Cerebellar nuclear complex (tissue), 1 donor: ENCODE results near the gene ZFP91.
"Not testable (repeated sequence)": the region's sequence is repeated elsewhere in the genome, so short reads cannot be mapped to it uniquely, and the experiment has no call there.

Source experiments
- DNase-seq, 2 experiments: peaks; one replicate each; lab custom pipeline; 2025; lab: John Stamatoyannopoulos, UW

The ZFP91 gene, protein sequence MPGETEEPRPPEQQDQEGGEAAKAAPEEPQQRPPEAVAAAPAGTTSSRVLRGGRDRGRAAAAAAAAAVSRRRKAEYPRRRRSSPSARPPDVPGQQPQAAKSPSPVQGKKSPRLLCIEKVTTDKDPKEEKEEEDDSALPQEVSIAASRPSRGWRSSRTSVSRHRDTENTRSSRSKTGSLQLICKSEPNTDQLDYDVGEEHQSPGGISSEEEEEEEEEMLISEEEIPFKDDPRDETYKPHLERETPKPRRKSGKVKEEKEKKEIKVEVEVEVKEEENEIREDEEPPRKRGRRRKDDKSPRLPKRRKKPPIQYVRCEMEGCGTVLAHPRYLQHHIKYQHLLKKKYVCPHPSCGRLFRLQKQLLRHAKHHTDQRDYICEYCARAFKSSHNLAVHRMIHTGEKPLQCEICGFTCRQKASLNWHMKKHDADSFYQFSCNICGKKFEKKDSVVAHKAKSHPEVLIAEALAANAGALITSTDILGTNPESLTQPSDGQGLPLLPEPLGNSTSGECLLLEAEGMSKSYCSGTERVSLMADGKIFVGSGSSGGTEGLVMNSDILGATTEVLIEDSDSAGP

DNA sequence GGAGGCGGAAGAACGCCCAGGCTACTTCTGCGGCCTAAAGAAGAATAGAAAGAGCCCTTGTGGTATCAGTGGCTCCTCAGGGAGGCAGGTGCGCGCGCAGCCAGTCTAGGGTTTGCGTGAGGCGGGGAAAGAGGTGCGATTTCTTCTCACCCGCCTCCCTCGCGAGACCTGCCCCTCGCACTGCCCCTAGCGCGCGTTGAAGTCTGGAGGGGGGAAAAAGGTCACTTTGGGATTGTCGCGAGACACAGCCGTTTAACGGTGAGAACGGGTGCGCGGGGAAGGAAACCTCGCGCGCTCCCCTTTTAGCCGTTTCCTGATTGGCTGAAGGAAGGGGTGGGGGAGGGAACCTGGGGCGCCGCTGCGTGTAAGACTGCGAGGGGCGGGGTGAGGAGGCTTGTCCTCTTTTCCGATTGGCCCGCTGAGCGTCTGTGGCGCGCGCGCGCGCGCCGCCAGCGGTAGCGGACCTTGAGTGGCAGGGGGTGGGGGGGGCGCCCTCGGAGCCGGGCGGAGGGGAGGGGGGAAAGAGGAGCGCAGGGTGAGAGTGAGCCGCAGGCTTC is at the start of gene ZFP91:
Gene ZFP91, plus strand, starts transcription at position 429 of the 557 bp plus-strand sequence. CDS start 219 bp downstream, outside the sequence.
- peak; percentile 69 to 80 for DNase-seq

DNA sequence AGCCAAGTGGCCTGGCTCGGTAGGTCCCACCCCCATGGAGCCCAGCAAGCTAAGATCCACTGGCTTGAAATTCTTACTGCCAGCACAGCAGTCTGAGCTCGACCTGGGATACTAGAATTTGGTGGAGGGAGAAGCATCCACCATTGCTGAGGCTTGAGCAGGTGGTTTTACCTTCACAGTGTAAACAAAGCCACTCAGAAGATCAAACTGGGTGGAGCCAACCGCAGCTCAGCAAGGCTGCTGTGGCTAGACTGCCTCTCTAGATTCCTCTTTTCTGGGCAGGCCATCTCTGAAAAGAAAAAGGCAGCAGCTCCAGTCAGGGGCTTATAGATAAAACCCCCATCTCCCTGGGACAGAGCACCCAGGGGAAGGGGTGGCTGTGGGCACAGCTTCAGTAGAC is 48.6 kb upstream of the ZFP91 start:
- DNase-seq = no peak

DNA sequence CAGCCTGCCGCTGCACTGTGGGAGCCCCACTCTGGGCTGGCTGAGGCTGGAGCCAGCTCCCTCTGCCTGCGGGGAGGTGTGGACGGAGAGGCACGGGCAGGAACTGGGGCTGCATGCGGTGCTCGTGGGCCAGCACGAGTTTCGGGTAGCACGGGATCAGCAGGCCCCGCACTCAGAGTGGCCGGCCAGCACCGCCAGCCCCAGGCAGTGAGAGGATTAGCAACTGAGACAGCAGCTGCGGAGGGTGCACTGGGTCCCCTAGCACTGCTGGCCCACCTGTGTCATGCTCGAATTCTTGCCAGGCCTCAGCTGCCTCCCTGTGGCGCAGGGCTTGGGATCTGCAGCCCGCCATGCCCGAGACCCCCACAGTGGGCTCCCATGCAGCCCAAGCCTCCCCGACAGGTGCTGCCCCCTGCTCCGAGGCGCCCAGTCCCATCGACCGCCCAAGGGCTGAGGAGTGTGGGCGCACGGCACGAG is 47.0 kb upstream of the ZFP91 start:
- no peak for DNase-seq

DNA sequence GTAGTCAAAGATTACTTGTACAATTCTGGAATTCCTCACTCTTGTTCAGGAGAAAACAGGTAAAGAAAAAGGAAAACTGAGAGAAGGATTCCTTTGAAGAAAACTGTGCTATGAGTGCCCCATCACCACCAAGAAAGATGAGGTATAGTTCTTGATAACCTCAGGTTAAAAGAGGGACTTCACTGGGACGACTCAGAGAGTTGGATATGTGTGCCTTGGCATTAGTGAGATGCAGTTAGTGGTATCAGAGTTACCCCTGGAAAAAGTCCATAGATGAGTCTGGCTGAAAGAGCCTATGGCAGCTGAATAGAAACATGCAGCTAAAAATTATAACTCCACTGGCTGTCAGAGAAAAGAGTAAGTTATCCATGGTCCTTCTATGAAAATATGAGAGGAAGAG is 32.0 kb upstream of the ZFP91 start:
- DNase-seq = no peak

DNA sequence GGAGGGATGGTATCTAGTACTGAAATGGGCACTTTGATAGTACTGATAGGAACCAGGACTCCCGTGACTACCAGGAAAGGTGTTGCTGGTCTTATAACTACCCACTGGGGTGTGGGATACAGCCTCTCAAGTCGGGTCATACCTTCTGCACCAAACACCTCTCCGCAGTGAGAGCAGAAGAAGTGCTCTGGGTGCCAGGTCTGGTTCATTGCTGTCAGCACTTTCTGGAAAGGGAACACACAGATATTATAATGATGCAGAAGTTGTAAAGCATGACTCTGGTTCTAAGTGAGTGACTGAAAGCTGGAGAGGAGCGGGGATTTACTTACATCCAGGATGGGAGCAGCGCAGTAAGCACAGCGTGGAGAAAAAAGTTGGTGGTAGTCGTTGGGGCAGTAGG is 29.2 kb upstream of the ZFP91 start:
- DNase-seq = no peak

DNA sequence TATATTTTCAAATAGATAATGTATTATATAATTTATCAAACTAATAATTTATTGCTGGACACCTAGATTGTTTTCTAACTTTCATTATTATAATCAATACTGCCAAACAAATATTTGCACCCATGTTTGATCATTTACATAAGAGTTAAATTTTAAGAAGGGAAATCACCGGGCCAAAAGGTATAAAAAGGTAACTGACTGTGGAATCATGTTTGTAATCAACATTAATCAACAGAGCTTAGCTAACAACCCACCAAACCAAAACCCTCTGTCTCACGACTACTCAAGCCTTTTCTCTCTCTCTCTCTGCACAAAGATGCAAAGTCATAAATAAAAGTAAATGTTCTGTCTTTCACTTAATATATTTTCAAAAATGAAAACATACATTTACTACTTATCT is 18.0 kb upstream of the ZFP91 start:
- DNase-seq = no peak

DNA sequence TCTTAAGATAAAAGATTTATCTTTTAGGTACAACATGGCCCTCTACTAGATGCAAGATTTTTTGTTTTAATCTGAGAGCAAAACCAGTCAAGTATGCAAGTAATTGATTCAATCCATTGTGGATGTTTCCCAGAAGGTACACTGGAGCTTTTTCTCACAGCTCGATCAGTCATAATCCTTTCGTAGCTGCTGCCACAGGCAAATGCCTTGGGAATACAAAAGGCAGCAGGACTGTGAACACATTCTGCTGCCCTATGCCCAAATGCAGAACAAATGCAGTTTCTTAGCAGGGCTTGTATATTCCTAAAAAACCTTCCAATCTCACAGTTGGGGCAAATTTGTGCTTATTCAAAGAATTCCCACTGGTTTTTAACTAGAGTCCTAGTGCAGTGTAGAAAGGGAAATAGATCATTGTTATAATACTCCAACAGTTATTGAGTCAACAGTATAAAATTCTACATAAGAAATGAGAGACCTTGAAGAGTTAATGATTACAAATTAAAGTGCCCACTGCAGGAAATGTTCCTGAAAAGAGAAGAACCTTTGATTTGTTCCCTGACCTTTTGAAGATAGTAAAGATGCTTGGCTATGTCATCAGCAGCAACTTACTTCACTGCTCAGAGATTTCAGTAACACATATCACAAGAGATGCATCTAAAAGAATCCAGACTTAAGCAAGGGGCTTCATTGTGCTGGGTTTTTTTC is 17.3 kb upstream of the ZFP91 start:
- no peak for DNase-seq

DNA sequence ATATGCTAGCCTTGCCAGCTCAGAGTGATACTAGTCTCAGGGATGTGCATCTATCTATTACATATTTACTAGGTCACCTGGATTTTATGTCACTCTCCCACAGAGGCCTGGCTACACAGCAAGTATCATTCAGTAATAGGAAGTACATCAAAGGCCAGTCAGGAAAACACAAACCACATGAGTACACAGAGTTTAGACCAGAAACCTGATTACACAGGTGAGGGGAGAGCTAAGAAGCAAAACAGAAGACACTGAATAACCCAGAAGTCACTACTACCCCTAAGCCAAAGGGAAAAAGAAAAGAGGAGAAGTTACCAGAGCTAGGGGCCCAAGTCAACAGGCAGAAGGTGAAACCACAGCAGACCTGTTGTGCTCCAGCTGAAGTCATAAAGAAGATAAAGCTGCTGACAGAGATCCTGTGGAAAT is 16.5 kb upstream of the ZFP91 start:
- DNase-seq = no peak

DNA sequence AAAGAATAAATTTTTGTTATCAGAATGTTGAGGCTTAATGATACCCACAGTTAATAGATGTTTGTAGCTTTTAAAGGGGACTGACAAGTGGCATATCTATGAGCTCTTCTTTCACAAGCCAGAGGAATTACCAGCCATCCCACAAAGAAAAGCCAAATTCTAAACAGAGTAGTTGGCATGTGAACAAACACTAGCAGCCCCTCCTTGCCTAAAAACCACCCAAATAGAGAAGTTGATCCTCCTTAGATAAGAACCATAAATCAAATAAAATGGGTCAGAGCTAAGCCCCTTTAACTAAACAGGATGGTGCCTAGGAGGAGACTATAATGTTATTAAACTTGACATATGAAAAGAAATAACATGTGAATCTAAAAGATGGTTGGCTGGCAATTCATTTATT is 14.6 kb upstream of the ZFP91 start:
- no peak for DNase-seq

DNA sequence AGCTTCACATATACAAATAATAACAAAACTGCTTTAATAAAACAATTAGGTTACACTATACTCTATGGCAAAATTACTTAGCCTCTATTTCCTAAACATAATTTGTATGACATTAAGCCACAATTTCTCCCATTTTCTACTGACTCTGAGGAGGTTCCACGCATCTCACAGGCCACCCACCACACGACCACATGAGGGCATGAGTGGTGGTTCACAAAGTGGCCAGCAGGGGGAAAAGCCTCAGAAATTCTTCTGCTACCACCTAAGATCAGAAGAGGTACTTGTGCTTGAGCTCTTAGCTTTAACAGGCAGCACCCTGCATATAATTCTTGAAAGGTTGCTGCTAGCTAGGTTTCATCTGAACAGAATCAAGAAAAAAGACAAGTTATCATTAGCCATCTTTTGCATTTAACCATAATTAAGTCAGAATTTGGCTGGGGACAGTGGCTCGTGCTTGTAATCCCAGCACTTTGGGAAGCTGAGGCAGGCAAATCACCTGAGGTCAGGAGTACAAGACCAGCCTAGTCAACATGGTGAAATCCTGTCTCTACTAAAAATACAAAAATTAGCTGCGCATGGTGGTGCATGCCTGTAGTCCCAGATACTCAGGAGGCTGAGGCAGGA is 10.9 kb upstream of the ZFP91 start:
- no peak for DNase-seq

DNA sequence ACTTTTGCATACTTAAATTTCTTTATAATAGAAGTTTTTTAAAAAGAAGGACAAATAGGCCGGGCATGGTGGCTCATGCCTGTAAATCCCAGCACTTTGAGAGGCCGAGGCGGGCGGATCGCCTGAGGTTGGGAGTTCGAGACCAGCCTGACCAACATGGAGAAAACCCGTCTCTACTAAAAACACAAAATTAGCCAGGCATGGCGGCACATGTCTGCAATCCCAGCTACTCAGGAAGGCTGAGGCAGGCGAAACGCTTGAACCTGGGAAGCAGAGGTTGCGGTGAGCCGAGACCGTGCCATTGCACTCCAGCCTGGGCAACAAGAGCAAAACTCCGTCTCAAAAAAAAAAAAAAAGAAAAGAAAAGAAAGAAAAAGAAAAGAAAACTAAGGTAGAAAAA is 6.0 kb upstream of the ZFP91 start:
- DNase-seq = not testable (repeated sequence)

DNA sequence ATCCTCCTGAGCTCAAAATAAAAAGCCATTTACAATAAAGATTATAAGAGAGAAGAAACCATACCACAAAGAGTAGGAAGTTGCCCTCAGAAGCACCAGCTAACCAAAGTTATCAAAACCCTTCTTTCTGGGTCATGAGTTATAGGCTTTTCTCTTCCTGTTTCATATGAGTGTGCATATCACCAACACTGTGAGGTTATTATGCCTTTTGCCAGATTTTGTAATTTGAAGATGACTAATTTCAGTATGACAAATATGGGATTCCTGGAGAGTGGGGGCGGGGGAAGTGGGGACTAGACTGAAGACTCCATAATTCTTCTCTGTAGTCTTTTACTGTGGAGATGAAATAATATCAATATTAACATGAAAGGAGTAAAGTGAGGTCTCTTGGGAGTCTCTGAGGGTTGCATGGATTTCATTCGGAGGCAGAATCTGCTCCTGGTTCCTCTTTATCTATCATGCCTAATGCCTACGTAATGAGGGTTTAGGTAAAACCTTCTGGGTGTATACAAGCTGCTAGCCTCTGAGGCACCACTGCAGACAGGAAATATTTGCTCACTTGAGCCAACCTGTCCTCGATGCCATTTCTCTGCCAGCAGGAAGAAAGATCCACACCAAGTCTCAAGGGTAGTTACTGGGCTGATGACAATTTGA is 5.3 kb upstream of the ZFP91 start:
- DNase-seq = no peak

DNA sequence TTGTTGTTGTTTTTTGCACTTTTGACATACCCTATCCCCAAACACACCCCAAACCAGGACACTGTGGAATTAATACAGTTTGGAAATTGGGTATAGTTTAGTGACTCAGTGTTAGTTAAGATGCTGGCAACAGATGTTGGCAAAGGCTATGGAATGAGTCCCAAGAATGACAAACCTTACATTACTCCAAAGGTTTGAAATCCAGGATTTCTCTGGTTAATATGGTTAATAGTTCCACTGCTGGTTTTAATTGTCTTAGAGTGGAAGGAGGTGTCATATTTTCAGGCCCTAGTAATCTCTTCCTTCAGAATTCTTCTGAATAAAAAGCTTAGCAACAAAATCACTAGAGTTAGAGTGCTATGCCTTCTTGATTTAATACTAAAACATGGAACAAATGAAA is 4.0 kb upstream of the ZFP91 start:
- DNase-seq = no peak

DNA sequence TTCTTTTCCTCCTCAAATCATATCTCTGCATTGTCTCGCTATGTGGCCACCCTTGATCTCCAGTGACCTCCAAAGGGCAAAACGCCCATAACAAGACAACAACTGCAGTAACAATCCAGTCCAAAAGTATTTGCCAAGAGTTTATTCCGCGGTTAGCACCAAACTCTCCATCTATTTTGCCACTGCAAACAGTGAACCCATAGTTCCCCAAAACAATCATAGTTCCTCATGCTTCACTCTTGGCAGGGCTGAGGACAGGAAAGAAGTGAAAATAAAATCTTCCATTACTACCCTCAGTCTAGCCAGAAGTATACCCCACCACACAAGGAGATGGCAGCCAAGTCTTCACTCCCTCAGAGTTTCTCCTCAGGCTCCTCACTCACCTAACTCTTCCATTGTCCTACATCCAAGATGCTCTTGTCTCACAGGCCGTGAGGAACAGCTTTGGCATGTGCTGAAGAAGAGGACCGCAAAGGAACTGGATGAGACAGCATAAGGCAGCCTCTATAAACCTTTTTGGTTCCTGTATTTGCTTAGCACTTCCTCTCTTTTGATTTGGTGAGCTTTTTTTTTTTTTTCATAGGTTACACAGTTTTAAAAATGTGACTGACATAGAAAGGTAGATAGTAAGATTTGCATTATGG is 3.4 kb upstream of the ZFP91 start, which contains the start of gene LPXN:
Gene LPXN, minus strand, starts transcription at position 480 of the 644 bp plus-strand sequence. Its CDS starts 84 bp downstream, at position 396.
- no peak for DNase-seq

DNA sequence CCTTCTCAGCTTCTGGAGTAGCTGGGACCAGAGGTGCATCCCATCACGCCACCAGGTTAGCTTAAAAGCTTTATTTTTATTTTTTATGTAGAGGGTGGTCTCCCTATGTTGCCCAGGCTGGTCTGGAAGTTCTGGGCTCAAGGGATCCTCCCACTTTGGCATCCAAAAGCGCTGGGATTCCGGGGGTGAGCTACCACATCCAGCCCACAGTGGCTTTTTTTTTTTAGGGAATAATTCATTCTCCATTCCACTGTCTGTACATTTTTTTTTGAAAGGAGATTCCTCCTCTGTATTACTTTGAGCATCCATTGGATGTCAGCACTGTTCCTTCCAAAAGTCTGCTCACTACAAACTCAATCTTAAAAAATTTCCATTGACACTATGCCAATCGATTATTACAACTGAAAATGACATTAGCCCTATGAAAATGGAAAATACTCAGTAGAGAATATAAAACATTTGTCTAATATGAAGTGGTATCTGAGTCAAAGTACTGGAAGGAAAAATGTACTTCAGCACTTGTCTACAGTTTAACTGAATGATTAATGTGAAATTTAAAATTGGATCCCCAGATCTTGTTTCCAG is 1.9 kb upstream of the ZFP91 start:
- no peak for DNase-seq

DNA sequence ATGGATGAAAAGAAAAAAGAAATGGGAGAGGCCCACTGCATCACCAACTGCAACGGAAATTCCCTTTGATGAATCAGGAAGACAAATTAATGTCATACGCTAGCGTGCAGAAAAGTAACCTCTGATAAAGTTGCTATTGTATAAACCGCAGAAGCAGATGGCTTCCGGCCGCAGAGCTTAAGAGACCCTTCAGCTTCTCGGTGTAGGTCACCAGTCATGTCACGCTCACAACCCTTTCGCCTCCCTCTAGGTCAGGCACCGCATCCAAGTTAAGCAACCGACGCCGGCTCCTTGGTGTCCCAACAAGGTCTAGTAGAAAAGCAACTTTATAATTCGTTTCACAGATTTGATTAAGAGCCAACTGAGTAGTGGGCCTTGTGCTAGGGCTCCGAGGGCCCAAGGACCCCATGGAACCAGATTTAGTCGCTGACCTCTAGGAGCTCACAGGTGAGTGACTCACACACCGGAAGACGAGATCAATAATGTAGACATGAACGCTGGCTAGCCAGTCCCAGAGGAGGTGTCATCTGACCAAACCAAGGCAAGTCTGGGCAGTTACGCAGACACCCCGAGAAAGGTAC is 1.2 kb upstream of the ZFP91 start:
- peak in 1 of 2 experiments; percentile 55 for DNase-seq

DNA sequence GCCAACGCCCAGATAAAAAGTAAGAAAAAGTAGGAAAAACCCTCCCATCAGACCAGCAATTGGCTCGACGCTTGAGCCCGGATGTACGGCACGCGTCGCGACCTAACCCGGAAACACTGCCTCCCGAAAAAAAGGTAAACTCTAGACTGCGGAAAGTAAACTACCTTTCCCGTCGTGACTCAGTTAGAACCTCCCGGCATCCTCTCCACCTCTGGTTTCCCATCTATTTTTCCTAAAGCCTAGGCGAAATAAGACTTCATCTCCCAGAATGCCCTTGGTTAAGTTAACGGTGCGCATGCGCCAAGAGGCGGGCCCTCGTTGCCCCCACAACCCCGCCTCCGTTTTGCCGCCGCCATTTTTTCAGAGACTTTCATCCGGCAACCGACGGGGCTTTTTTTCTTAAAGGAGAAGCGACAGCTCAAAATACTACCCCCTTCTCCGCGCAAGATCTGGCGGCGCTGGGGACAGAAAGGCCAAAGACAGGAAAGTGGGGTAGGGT is 678 bp upstream of the ZFP91 start:
- DNase-seq = peak; percentile 88 to 96

DNA sequence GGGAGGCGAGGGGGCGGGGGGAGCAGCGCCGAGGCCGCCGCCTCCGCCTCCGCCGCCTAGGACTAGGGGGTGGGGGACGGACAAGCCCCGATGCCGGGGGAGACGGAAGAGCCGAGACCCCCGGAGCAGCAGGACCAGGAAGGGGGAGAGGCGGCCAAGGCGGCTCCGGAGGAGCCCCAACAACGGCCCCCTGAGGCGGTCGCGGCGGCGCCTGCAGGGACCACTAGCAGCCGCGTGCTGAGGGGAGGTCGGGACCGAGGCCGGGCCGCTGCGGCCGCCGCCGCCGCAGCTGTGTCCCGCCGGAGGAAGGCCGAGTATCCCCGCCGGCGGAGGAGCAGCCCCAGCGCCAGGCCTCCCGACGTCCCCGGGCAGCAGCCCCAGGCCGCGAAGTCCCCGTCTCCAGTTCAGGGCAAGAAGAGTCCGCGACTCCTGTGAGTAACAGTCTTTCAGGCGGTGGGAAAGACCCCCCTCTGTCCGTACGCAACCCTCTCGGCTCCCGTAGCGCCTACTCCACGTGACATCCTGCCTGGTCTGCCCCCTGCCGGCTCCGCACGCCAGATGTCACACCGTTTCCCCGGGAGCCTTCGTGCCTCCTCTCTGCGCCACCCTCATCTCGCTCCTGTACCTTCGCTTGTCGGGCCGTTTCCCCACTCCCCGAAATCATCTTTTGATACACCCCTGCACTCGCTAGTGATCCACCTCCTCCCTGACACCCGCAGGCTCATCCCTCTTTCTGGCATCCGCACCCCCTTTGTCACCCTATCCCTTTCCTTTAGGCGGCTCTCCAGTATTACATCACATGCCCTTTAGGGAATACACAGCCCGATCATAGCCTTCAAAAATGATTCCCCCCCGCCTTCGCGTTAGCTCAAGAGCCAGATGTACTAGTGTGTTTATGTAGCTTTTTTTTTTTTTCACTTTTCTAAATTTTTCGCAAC is 598 bp downstream of the ZFP91 start:
- DNase-seq = peak; percentile 12 to 40

DNA sequence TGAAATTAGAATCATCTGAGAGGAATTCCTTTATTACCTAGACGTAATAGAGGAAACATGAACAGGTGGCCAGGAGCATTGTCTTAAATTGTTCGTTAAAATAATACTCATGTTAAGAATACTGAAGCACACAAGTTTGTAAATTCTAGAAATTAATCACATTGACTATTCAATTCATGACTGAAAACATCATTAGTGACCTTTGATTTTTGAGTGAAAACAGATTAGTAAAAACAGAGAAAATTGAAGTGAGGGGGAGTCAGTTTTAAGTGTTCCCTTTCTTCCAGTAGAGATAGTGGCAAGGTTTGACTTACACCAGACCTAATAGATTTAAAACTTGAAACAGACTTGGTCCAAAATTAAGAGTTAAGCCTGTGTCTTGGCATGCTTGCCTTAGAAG is 1.4 kb downstream of the ZFP91 start:
- DNase-seq = no peak
